GM19395 (cell line): ENCODE measurements around the gene CEMIP.

ENCODE experiments used
- ATAC-seq: cut with Tn5 transposase; IDR thresholded peaks from one replicate; pipeline ENCODE4 v1.9.1; 2021; ENCODE audit warnings: mild to moderate bottlenecking, moderate library complexity; ENCODE audit not compliant: unreplicated experiment

The CEMIP gene

DNA sequence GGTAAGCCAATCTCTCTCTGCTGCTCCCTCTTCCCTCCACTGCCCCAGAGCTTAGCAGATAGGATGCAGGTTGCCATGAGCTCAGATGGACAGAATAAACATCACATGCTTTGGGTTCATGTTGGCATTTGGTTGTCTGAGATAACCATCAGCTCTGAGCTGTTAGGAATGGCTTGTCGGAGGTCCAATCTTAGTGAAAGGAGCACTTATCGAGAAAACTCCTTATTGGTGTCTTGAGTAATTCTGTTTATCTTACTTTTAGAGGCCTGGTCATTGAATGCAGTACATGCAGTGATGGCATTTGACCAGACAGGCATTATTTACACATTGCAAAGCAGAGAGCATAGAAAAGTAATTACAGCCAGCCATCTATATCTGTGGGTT, 99.7 kb downstream of the CEMIP start:
- ATAC-seq = no peak

DNA sequence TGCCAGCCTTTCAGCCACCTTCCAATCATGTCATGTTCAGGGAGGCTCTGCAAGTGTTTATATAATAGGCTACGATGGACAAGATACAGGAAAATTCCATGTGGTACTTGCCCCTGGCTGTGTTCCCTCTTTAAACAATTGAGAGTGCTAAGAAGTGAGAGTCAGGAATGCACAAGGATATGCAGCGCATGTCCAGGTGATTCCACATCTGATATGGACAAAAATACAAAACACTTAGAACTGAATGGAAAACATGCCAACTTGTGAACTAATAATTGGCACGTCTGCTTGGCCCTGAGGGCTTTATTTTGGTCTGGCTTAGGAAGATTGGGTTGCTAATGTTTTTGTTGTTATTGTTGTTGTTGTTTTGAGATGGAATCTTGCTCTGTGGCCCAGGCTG, 100.9 kb downstream of the CEMIP start:
- ATAC-seq = no peak

DNA sequence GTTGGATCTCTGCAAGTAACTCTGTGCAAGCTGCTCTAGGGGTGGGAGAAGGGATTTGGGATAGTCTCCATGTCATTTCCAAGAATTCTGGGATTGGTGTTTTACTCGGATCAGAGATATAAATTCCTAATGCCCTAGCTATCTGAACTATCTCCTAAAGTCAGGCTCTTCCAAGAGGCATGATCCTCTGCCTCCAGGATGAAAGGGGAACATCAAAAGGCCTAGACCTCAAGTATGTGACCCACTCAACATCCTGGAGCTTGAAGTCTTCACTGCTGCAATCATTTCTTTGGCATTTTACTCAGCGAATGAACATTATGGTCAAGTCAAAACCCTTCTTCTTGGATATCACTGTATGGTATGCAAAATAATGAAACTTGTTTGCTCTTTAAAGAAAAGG, 104.5 kb downstream of the CEMIP start:
- no peak for ATAC-seq

DNA sequence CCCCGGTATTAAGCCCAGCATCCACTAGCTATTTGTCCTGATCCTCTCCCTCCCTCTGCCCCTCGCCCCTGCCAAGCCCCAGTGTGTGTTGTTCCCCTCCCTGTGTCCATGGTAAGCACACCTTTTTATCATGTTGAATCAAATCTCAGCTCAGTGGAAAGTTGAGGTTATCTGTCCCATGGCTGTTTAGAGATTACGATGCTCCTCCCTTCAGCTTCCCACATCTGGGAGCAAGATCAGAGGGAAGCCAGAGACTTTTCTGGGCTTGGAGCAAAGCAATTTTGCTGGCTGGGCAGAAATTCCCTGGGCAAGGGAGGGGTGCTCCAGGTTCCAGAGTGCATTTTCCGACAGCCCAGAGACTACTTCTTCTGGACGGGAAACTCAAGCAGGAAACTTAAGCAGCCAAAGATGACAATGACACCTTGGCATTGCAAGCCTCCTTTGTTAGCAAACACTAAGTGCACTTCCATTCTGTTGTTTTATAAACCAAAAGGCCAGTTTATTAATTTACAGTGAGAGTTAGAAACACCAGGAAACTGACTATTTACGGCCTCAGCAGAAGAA, 105.9 kb downstream of the CEMIP start:
- ATAC-seq = no peak

DNA sequence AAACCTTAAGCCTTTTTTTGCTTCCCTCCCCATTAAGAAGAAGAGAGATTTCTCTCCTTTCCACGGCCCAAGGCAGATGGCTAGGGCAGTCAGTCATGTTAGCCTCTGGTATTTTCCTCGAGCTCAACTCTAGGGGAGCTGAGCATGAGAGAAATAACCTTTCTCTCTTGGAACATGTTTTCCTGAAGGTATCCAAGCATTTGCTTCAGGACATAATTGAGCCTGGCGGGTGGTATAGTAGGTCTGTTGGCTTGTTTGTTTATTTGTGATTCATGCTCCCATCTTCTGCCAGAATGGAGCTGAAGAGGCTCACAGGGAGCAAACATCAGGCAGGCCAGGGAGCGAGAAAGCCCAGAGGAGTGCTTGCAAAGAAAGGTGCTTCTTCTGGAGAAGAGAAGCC, 108.0 kb downstream of the CEMIP start:
- ATAC-seq = no peak

DNA sequence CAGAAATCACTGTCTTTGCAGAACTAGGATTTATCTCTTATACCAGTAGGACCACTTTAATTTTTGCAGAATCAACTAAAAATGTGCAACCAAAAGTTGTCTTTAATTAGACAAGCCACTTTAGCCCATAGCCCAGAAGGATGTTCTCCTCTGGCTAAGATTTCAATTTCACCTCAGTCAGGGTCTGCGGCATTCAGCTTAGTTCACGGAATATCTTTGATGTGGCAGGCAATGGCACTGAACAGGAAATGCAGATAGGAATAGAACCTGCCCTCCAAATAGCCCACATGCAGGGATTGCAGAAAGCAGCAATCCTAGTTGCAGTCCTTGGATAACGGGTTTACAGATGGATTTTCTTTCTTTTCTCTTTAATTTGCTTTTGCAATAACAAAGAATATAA, 109.7 kb downstream of the CEMIP start:
- no peak for ATAC-seq

DNA sequence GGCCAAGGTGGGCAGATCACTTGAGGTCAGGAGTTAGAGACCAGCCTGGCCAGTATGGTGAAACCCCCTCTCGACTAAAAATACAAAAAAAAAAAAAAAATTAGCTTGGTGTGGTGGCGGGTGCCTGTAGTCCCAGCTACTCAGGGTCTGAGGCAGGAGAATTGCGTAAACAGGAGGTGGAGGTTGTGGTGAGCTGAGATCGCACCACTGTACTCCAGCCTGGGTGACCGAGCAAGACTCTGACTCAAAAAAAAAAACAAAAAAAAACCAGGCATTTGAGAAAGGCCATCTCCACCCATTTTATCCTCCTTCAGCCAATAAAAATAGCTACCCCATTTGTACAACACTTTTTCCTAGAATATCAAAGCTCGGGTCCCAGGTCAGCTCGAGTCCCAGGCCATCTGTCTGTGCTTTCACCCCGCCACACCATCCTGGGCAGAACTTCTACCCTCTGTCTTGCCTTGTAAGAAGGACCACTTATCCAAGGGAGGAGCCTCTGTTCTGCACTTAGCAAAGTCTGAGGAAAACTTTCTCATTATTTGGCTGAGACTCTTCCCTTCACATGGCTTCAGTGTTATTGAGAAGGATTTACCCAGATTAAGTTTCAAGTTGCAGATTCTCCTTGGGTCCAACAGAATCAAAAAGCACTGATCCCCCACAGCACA, 111.3 kb downstream of the CEMIP start:
- ATAC-seq = no peak

DNA sequence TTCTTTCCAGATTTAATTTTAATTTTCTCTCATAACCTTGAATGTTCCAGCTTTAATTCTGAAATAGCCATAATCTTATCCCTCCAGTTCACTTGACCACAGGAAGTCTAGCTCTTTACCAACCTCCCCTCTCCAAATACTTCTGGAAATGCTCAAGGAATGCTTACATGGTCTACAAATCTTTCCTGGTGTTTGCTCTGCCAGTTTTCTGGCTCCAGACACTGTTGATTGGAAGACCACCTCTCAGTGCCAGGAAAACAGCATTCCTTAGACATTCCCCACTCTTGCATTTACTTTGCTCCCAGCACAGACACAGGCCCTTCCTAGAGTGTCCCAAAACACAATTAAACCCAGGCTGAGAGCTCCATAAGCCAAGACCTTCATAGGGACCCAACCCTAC, 111.8 kb downstream of the CEMIP start:
- no peak for ATAC-seq

DNA sequence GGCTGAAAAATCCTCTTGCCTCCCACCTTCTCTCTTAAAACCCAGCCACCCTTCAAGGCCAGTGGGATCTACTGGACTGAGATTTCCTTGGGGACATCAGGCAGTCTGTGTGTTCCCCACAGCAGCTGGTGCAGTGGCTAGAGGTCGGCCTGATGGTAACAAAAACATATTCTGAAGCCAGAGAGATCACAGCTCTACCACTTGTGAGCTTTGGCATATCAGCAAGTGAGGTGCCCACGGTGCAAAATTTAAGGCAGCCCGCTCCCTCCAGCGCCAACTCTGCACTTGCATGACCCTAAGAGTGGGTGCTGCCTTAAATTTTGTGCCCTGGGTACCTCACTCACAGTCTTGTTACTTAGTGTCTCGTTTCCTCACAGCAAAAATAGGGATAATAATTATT, 113.2 kb downstream of the CEMIP start:
- no peak for ATAC-seq

DNA sequence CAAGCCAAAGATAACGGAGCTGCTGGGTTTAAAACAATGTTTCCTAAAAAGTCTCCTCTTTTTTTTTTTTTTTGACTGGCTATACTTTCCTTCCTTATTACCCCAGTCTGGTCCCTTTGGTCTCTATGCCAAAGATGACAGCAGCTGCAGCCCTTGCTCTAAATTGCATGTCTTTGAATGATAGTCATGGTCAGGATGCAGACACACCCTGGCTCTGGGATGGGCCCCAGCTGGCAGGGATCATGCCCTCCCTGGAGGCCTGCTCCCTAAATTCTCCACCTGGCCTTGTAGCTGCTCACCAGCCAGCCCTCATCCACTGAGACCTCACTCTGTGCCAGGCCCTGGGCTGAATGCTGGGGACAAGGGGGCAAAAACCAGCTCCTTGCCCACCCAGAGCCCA, 114.6 kb downstream of the CEMIP start:
- no peak for ATAC-seq

DNA sequence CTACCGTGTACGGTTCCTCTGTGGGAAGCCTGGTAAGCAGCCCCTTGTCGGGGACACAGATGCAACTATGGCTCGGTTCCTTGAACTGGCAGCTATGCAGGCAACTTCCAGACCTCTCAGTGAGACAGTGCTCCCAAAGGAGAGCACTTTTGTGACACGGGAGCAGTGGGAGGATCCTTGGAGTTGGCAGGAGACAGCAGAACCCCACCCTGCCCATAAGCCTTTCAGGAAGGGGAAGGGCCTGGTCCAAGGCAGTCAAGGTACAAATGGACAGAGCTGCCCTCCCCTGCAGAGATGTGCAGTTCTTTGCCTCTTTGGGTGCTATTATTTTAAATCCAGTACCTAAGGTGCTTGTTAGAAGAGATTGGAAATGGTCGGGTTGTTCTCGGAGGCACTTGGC, 115.9 kb downstream of the CEMIP start:
- no peak for ATAC-seq

DNA sequence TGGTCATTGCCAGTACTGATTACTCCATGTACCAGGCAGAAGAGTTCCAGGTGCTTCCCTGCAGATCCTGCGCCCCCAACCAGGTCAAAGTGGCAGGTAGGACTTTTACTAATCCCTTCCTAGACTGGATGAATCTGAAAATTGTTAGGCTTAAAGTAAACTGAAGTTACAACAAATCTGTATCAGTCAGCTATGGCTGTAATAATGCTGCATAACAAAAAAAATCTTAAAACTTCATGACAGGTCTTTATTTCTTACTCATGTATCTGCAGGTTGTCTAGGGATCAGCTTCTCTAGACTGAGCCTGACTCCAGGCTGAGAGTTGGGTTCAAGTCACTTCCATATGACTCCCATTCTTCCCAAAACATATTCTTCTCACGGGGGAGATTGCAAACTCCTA, 116.8 kb downstream of the CEMIP start:
- ATAC-seq = no peak

DNA sequence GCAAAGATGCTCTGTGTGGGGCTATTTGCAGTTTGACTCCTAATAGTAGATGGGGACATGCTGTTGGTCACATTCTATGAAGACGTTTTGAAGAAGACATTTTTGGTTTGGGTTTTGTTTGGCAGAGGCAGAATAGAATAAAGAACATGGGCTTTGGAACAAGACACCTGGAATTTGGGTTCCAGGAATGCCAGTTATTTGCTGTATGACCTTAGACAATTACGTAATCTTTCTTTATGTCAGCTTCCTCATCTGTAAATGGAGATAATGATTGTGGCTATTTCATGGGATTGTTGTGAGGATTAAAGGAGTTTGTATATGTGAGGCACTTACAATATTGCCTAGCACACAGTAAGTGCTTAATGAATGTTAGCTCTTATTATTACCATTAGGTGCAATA, 118.9 kb downstream of the CEMIP start:
- ATAC-seq = no peak

DNA sequence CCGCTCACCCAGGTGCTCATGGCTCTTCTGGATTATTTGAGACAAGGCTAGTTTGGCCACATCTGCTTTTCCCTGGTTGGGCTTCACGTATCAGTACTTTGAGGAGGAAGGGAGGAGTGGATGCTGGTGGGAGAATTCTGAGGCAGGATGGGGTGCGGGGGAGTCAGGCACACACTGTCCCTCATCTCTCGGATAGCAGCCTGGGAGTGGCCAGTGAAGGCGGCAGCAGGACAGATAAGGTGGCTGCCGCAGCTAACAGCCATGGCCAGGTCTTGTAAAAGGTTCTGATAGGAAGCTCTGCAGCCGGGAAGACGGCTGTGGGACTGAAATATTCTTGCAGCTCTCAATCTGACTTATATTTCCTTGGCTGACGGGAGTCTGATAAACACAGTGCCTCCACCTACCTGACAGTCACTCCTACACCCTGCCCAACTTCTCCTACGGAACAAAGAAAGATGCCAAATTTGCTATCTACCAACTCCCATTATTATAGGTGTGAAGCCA, 123.2 kb downstream of the CEMIP start:
- no peak for ATAC-seq

DNA sequence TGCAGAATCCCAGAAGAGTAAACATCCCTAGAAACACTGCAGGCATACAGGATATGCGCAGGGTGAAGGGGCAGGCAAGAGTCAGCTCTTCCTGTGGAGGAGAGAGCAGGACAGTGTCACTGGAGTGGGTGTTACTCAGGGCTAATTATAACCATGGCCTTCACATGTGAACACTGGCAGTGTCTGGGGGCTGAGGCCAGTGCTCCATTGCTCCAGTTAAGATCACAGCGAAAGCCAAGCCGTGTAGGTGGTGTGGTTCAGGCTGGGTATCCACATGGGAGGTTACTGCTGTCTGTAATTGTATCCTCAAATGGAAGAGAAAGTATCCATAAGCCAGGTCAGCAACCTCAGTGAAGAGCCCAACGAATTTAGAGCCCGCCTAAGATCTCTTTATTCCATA, 125.8 kb downstream of the CEMIP start:
- no peak for ATAC-seq

DNA sequence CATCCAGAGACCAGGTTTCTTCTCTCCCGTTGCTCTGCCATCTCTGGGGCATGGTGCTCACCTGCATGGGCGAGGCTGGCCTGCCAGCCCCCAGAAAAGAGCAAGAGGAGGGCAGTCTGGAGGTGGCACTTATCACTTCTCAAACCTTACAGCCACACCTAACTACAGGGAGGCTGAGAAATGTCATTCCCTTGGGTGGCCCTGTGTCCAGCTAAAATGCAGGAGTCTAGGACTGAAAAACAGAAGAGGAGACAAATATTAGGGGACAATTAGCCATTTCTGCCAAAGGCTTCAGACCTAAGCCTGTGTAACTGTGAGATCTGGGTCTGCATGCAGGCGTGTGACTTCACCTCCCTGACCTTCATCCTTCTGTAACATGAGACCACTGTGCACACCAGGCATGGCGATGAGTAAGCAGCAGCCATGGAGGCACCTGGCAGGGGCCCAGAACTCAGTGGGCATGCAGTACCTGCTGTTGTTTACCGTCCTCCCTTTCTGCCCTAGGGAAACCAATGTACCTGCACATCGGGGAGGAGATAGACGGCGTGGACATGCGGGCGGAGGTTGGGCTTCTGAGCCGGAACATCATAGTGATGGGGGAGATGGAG, 127.1 kb downstream of the CEMIP start:
- ATAC-seq = no peak

DNA sequence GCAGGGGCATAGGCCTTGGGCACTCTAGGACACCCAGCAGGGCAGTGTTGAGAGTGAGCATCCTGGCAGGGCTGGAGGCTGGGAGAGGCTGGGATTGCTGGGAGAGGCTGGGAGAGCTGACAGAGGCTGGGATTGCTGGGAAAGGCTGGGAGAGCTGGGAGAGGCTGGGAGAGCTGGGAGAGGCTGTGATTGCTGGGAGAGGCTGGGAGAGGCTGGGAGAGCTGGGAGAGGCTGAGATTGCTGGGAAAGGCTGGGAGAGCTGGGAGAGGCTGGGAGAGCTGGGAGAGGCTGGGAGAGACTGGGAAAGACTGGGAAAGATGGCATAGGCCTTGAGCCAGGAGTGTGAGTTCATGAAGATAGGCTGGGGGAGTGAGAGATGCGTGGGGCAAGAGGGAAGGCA, 132.7 kb downstream of the CEMIP start:
- no peak for ATAC-seq

DNA sequence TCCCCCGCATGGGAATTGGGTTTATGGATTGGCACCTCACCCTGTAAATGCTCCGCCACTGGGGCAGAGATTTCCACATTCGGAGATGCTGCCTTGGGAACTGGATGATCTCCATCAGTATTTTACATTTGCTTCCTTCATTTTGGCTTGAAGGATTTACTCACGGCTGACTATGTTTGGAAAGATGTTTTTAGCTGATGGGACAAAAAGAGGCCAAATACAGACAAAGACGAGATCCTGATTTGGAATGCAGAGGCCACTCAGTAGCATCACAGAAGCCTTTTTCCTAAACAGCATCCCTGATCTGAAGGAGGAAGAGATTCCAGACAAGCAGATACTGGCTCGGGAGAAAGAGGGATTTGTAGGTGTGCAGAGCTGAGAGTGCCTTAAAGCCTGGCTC, 133.5 kb downstream of the CEMIP start:
- no peak for ATAC-seq

DNA sequence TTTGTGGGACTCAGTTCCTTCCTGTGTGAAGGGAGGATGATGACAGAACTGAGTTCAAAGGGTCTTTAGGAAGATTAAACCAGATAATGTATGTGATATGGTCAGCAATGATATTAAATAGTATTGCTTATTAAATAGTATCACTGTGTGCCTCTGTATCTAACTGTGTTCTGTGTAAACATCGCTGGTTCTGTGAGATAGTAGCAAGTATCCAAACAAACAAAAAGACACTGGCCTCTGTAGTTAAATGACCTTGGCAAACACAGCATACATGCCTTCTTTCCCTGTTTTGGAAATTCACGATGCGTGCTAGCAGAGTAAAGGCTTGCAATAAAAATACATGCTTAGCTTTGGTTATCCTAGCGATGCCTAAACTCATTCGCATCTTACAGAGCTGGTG, 134.4 kb downstream of the CEMIP start:
- no peak for ATAC-seq

DNA sequence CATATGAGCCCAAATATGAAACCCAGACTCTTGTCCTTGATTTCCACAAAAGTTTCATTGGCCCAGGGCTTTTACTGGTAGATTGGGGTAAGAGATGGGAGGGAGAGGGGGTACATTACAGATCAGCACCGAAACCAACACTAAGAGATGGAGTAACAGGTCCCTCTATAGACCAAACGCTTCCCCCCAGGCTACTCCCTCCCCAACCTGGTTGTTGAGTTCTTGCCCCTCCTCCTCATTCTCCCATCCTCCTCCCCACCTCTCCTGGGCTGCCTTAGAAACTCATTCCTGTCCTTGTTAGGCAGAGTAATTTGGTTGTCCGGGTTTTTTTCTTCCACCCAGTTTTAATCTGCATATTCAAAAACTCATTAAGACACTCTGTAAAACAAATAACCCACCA, 136.3 kb downstream of the CEMIP start:
- ATAC-seq = no peak

DNA sequence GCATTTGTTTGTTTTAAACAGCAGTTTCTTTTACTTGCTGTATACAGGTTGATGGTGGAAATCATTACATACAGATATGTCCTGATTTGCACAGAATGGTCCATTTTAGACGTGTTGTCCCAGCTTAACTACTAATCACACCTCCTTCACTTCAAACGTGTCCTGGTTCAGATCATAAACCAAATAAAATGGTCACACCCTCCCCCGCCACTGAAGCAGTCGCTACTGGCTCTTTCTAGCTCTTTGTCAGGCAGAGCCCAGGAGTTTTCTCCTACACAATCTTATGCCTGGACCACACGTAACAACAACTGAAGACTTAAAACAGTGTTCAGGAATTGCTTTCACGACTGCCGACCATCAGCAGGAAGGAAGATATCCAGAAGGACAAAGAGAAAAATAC, 136.9 kb downstream of the CEMIP start:
- no peak for ATAC-seq

DNA sequence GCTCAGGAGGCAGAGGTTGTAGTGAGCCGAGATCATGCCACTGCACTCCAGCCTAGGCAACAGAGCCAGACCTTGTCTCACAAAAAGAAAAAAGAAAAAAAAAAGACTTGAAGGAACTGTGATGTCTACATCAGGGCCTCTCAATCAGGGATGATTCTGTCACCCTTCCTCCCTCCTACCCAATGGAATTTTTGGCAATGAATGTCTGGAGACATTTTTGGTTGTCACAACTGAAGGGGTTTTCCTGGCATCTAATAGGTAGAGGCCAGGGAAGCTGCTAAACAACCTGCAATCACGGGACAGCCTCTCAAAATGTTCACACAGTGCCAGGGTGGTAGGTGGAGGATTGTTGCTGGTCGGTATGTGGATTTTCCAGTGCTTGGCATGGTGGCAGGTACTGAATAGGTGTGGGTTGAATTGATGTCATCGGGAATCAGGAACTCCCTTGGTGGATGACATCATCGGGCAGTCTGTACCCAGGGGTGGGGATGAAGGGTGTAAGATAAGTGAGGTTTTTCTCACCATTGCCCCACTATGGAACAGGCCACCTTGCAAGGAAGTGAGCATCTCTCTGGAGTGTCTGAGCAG, 139.1 kb downstream of the CEMIP start:
- ATAC-seq = no peak
